Fibroblast of the aortic adventitia (primary cell): ENCODE data around the gene RABAC1. TPM values are rescaled to one million over a fixed set of nuclear protein-coding genes. Genes with fewer than 3 reads are reported as not detected.
A peak's percentile ranks its signal among the peaks of the same experiment; 100 is the strongest.

ENCODE experiments used
- DNase-seq: peaks from one replicate; pipeline ENCODE4 v3.0.0-alpha.2; 2010; ENCODE audit warnings: low read depth
- H3K4me3 ChIP-seq: 2 replicates; pipeline ENCODE4 v1.5.1; 2011; ENCODE audit warnings: low read depth, mild to moderate bottlenecking, control low read depth, low read length, moderate library complexity
- CTCF ChIP-seq: IDR thresholded peaks from 2 replicates; pipeline ENCODE4 v1.5.1; 2011; ENCODE audit warnings: mild to moderate bottlenecking, low read length, control low read depth, inconsistent platforms; ENCODE audit not compliant: insufficient read depth
- total RNA-seq: library from RNA; depleted of rRNA; stranded (reverse); fragments of >200 nt; gene quantifications from 2 replicates; pipeline ENCODE4 v1.2.3, GENCODE V29; 2012; ENCODE audit warnings: low replicate concordance

RABAC1 gene
- total RNA-seq = 122 and 201 TPM in 2 replicates

DNA sequence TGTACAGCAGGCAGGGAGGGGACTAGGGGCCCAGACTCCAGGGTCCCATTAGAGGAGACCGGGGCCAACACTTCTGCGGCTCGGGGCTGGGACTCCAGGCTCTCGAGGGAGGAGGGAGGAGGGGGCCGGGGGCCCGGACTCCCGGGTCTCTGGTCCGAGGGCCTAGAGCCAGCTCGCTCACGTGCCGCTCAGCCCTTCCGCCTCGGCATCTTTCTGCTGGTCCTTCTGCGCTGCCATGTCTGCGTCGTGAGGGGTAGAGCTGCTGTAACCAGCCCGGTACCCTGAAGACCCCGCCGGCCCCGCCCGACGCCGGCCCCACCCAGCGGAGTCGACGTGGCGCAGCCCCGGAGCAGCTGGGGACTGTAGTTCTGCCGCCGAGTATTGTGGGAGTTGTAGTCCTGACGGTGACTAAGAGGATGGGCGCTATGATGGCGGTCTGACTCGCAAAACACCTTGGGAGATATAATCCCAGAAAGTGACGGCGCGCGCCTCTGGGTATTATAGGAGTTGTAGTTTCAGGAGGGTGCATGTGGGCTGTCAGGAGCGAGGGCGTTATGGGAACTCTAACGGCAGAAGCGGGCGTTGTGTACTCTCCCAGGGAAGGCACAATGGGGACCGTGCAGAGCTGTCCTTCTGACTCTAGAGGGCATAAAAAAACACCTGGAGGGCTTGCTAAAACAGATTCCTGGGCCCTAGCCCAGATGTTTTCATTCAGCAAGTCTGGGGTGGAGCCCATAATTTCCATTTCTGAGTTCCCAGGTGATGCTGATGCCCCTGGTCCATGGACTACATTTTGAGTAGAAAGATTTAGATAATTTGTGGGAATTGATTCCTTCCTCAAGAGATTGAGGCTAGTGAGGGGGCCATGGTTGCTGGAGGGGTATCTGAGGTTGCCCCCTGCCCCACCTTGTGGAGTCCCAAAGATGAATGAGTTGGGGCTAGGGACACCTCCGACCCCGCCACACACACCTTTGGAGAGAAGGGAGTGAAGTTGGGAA lies at the start of gene RABAC1:
Gene RABAC1 (minus strand): TSS at position 266 of the 998 bp plus-strand sequence. CDS start 29 bp downstream, at position 237.
- peak within 1 kb of the TSS; percentile 94 for H3K4me3 ChIP-seq
- peak; percentile 40 for TF ChIP-seq CTCF
- peak; percentile 89 for DNase-seq

DNA sequence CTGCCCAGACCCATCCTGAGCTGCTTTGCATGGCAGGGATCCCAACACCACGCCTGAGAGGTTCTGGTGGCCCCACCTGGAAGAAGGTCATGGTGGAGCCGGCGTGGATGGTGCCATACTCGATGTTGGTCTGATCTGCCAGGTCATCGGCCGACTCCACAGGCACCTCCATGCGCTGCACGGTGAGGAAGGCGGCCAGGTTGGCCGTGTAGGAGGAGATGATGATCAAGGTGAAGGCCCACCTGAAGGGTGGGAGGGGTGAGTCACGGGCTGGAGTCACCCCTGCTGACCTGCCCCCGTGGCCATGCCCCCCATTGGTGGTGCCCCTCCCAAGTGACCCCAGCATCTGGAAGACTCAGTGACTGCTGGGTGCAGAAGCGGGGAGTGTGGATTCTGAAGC lies 47.4 kb upstream of the RABAC1 start:
- H3K4me3 ChIP-seq = no peak overlapping the region
- TF ChIP-seq CTCF = no peak
- no peak for DNase-seq

GRCh38 chr19:42005504-42005903 lies 46.4 kb upstream of the RABAC1 start:
- no peak for TF ChIP-seq CTCF
- no peak overlapping the region for H3K4me3 ChIP-seq
- no peak for DNase-seq

- no peak for DNase-seq
- no peak overlapping the region for H3K4me3 ChIP-seq
- no peak for TF ChIP-seq CTCF
Observed at GRCh38 chr19:42003506-42004294, 44.6 kb upstream of the RABAC1 start.

GRCh38 chr19:41999878-42000208 lies 40.7 kb upstream of the RABAC1 start:
- no peak overlapping the region for H3K4me3 ChIP-seq
- no peak for TF ChIP-seq CTCF
- no peak for DNase-seq

DNA sequence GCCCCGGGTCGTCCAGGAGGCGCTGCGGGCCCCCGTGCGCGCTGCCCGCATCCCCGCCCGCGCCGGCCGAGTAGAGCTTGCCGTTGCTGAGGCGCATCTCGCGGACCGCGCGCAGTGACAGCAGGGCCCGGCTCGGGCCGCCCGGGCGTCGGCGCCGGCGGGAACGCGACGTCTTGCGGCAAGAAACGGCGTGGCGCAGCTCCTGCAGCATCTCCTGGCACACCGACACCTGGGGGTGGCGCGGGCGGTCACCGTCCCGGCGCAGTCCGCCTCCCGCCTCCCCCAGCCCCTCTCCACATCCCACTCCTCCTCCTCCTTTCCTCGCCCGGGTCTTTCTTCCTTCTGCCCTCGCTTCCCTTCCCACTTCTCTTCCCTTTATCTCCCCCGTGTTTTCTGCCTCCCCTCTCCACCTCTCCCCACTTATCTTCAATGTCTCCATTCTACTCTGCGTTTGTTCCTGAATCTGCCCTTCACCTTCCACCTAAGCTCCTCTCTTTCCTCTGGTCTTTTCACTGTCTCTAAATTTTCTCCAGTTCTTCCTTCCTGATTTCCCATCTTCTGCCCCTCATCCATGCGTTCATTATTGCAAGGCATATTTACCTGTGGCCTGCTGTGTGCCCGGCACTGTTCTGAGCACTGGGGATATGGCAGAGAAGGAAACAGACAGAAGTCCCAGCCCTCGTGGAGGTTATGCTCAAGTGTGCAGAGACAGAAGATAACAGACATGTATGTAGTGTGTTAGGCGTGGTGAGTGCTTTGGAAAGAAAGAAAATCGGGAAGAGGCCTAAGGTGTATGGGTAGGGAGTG lies 40.2 kb upstream of the RABAC1 start:
- no peak for TF ChIP-seq CTCF
- H3K4me3 ChIP-seq = no peak overlapping the region
- DNase-seq = no peak
